Activated naive CD4-positive, alpha-beta T cell treated with anti-CD3 and anti-CD28 coated beads, Interleukin-2, amount 50 U/mL, for 16 hours (primary cell): ENCODE results near the gene LRMDA.
"Not testable (repeated sequence)": the region's sequence is repeated elsewhere in the genome, so short reads cannot be mapped to it uniquely, and the experiment has no call there.

Source experiments
- DNase-seq: peaks from one replicate; pipeline ENCODE4 v3.0.0-alpha.2; 2020

LRMDA gene

GRCh38 chr10:75723319-75723980 lies 292.0 kb downstream of the LRMDA start:
- DNase-seq = no peak

- DNase-seq = no peak
Measured at GRCh38 chr10:75724047-75724446, 292.6 kb downstream of the LRMDA start.

- no peak for DNase-seq
Measured at GRCh38 chr10:75726522-75727483, 295.4 kb downstream of the LRMDA start.

- no peak for DNase-seq
Measured at GRCh38 chr10:75730847-75731246, 299.4 kb downstream of the LRMDA start.

- DNase-seq = no peak
Measured at GRCh38 chr10:75733135-75733890, 301.9 kb downstream of the LRMDA start.

- DNase-seq = no peak
Measured at GRCh38 chr10:75736151-75736640, 304.8 kb downstream of the LRMDA start.

- no peak for DNase-seq
Measured at GRCh38 chr10:75736889-75737579, 305.6 kb downstream of the LRMDA start.

- no peak for DNase-seq
Measured at GRCh38 chr10:75737580-75737949, 306.1 kb downstream of the LRMDA start.

GRCh38 chr10:75738924-75739323 lies 307.5 kb downstream of the LRMDA start:
- DNase-seq = no peak

- DNase-seq = no peak
Measured at GRCh38 chr10:75739414-75740143, 308.2 kb downstream of the LRMDA start.

GRCh38 chr10:75740541-75740940 lies 309.1 kb downstream of the LRMDA start:
- no peak for DNase-seq

- DNase-seq = no peak
Measured at GRCh38 chr10:75742355-75742754, 310.9 kb downstream of the LRMDA start.

- DNase-seq = no peak
Measured at GRCh38 chr10:75743291-75743778, 311.9 kb downstream of the LRMDA start.

GRCh38 chr10:75744261-75744660 lies 312.8 kb downstream of the LRMDA start:
- DNase-seq = no peak

GRCh38 chr10:75746356-75746755 lies 314.9 kb downstream of the LRMDA start:
- no peak for DNase-seq

GRCh38 chr10:75750093-75750875 lies 318.9 kb downstream of the LRMDA start:
- not testable (repeated sequence) for DNase-seq

GRCh38 chr10:75751232-75751631 lies 319.8 kb downstream of the LRMDA start:
- DNase-seq = no peak

GRCh38 chr10:75753621-75754020 lies 322.2 kb downstream of the LRMDA start:
- no peak for DNase-seq

- no peak for DNase-seq
Measured at GRCh38 chr10:75754096-75754831, 322.8 kb downstream of the LRMDA start.

- DNase-seq = no peak
Measured at GRCh38 chr10:75755528-75755927, 324.1 kb downstream of the LRMDA start.
